Endothelial cell of hepatic sinusoid (primary cell): ENCODE results near the gene DNASE2B.

Experiments used
- in situ Hi-C: cut with HindIII; loops from 2 replicates; pipeline ENCODE4 v1.10.0; 2017; ENCODE audit warnings: low sequenced_read_pairs

DNASE2B gene

GRCh38 chr1:84373436-84374141, 24.7 kb upstream of the DNASE2B start:
- in situ Hi-C loops, result no loop called here

- in situ Hi-C loops, result loop anchor here (5.0 kb wide), 1 partner anchor 233 kb away; the partner anchor contains the start of gene PRKACB
These were observed 23.1 kb upstream of the DNASE2B start for GRCh38 chr1:84374991-84375696.

- in situ Hi-C loops, result loop anchor here (5.0 kb wide), 1 partner anchor 234 kb away; the partner anchor contains the start of gene PRKACB
These were observed 22.0 kb upstream of the DNASE2B start for GRCh38 chr1:84376000-84376910.

DNA sequence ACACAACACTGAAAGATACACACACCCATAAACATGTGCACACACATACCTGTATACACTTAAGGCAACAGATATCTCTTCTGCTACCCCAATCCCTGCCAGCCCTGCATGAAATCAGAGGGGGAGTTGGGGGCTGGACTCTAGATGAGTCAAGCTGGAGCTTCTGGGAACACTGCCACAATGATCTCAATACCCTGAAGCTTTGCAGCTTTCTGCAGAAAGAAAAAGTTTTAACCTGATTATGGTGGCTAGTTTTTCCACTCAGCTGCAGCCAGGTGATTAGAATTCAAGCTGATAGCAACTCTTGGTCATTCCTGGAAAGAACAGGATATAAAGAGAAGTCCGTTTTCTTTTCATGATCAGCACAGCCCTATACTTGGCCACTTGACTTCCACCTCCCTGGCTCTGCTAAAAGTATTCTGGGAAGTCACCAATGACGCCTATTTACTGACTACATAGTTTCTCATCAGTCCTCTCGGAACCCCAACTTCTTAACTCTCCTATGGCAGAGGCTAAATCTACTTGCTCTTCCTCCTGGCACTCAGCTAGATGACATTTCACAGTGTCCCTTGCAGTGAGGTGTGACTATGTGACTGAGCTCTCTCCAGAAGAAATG, 20.7 kb upstream of the DNASE2B start:
- in situ Hi-C loops, result loop anchor here (5.0 kb wide), 1 partner anchor 235 kb away; the partner anchor contains the start of gene PRKACB

DNA sequence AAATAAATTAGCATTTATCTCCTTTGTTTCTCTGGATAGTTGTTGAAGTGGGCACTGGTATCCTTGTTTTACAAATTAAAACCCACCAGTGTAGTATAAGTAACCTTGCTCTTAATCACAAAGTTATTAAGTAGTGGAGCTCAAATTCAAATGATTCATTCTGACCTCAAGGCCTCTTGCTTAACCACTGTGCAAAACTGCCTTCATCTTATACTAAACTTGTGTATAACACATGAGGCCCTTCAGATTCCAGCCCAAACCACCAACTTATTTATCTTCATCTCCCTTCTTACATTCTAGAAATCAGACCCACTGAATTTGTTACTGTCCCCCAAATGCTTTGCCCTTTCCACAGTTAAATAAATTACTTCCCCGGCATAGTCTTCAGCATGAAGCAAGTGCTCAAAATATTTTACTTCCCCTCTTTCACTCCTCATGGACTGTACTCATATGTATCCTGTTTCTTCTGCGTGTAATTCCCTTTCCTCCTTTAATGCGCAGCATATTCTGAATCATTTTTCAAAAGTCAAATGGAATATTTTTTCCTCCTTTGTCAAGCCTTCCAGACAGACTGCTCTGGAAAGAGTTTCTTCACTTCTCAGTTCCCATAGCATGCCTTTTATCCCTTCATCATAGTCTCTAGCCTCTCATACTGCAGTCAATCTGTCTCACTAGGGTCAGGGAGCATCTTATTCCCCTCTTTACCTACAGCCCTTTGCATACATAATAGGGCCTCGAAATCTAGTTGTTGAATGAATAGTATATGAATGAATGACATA, 19.0 kb upstream of the DNASE2B start:
- in situ Hi-C loops, result loop anchor here (5.0 kb wide), 1 partner anchor 237 kb away; the partner anchor contains the start of gene PRKACB

- in situ Hi-C loops, result loop anchor here (5.0 kb wide), 1 partner anchor 238 kb away; the partner anchor contains the start of gene PRKACB
These were observed 18.4 kb upstream of the DNASE2B start for GRCh38 chr1:84379917-84380180.

DNA sequence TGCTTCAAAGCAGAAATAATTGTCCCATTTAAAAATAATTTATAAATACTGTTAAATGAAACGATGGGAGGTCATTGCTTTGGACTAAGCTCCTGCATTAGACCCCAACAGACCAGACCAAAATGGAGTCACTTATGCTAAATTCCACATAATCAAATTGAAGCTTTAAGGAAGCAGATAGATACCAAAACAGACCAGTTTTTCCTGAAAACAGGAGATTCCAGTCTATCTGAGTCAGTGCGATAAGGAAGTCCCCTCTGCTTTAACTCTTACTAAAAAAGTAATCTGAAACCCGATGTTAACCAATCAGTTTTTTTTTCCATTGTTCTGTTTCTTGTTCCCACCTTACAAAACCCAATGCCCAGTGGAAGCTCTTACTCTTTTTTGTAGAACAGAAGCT, 16.2 kb upstream of the DNASE2B start:
- in situ Hi-C loops, result no loop called here

GRCh38 chr1:84385347-84385746, 12.9 kb upstream of the DNASE2B start:
- in situ Hi-C loops, result no loop called here

GRCh38 chr1:84386716-84387479, 11.4 kb upstream of the DNASE2B start:
- in situ Hi-C loops, result no loop called here

GRCh38 chr1:84387480-84388163, 10.7 kb upstream of the DNASE2B start:
- in situ Hi-C loops, result no loop called here

DNA sequence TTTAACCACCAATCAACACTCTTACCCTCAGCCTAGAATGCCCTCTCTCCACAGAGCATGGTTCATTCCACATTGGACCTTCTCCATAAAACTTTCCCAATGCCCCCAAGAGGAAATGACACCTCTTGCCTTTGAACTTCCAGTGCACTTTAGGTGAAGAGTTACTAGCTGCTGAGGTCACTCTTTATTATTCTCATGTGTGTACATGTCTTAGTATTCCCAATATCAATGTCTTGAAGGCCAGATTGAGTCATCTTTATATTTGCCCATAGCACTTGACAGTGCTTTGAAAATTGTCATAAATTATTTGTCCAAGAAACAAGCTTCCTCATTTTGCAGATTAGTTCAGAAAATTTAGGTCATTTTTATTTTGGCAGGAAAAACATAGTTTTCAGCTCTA, 8.1 kb upstream of the DNASE2B start:
- in situ Hi-C loops, result no loop called here

- in situ Hi-C loops, result no loop called here
These were observed 2.9 kb downstream of the DNASE2B start for GRCh38 chr1:84401156-84401555.

DNA sequence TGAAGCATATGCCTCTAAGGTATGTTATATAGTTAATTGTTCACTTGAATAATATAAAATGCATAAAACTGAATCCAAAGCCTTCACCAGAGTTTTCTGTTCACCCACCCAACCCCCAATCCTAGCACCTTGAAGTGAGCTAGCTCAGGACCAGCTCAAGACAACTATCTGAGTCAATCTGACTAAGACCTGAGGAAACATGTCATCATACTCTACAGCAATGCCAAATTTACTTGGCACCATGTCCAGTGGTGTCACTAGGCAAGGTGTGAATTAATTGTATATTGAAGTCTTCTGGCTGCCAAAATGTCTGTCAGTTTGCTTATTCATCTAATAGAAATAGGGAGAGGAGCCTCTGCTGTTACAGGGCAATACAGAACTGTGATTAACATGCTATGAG, 3.8 kb downstream of the DNASE2B start:
- in situ Hi-C loops, result no loop called here

DNA sequence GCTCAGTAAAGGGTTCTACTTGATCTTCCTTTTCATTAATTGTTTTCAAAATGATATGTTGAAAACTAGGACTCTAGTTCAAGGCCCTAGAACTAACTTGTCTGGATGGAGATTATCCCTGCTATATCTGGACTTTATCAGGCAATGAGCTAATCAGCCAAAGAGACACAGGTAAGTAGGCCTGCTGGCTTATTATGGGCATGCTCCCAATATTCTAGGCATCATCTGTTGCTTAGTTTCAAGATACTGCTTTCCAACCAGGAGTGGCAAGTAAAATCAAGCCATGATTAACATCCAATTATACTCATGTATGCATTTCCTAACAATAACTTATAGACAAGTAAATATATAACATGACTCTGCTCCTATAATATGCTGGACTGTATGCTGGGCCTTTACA, 4.2 kb downstream of the DNASE2B start:
- in situ Hi-C loops, result no loop called here

GRCh38 chr1:84403347-84403746, 5.1 kb downstream of the DNASE2B start:
- in situ Hi-C loops, result no loop called here

GRCh38 chr1:84406346-84406861, 8.1 kb downstream of the DNASE2B start:
- in situ Hi-C loops, result no loop called here

GRCh38 chr1:84407524-84407923, 9.2 kb downstream of the DNASE2B start:
- in situ Hi-C loops, result no loop called here

DNA sequence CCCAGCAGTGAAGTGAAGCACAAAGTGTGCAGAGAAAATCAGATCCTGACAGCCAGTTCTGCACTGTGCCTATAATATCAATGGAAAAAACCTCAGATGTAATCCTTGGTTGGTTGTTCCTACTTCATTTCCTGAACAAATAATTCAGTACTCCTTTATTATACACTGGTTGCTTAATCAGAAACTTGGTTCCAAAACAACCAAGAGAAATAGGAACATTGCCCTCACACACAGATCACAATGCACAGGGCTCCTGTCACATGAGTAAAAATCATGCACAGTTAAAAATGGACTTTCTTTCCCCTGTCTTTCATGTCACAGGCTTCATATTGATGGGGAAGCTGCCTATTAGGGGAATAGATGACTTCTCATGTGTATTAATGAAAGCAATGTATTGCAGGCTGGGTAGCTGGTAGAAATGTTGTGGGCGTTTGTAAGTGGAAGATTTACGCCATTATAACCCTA, 9.7 kb downstream of the DNASE2B start:
- in situ Hi-C loops, result no loop called here
